GM12878 (cell line): Measurements from ENCODE around the gene TMEM232.

ENCODE experiments used
- CBX3 ChIP-seq: fragments of 200-600 bp; sonication (generic); IDR thresholded peaks from 2 replicates; pipeline ENCODE4 v1.6.1; 2016; ENCODE audit warnings: low read depth, borderline replicate concordance
- POLR2A ChIP-seq: IDR thresholded peaks from 2 replicates; pipeline ENCODE4 v1.6.1; 2011; ENCODE audit warnings: low read depth, mild to moderate bottlenecking, low read length
- TBL1XR1 ChIP-seq: IDR thresholded peaks from 2 replicates; pipeline ENCODE4 v1.6.1; 2012; ENCODE audit warnings: low read depth, low read length, improper control_type of control experiment
- TF ChIP-seq, protein P1 (sequence below): IDR thresholded peaks from 2 replicates; pipeline ENCODE4 v1.6.1; 2012; ENCODE audit warnings: low read depth, low read length, improper control_type of control experiment
- TF ChIP-seq, protein P2 (sequence below), 3 experiments: IDR thresholded peaks in 2 of 3; conservative IDR thresholded peaks in 1 of 3; 2 replicates each; pipeline ENCODE4 v1.5.1; 2011; ENCODE audit warnings: low read depth in 3 of 3, low read length in 3 of 3, mild to moderate bottlenecking in 3 of 3, control low read depth in 2 of 3, moderate library complexity in 2 of 3, inconsistent platforms in 1 of 3, mixed read lengths in 1 of 3; ENCODE audit not compliant: control insufficient read depth in 2 of 3, insufficient read depth in 1 of 3; ENCODE audit errors: extremely low read depth in 1 of 3
- TF ChIP-seq, protein P3 (sequence below): IDR thresholded peaks from 2 replicates; pipeline ENCODE4 v1.6.1; 2012; ENCODE audit warnings: low read depth, low read length, improper control_type of control experiment
- TF ChIP-seq, protein P4 (sequence below): IDR thresholded peaks from 2 replicates; pipeline ENCODE4 v1.6.1; 2012; ENCODE audit warnings: mild to moderate bottlenecking, low read depth, low read length

DNA sequence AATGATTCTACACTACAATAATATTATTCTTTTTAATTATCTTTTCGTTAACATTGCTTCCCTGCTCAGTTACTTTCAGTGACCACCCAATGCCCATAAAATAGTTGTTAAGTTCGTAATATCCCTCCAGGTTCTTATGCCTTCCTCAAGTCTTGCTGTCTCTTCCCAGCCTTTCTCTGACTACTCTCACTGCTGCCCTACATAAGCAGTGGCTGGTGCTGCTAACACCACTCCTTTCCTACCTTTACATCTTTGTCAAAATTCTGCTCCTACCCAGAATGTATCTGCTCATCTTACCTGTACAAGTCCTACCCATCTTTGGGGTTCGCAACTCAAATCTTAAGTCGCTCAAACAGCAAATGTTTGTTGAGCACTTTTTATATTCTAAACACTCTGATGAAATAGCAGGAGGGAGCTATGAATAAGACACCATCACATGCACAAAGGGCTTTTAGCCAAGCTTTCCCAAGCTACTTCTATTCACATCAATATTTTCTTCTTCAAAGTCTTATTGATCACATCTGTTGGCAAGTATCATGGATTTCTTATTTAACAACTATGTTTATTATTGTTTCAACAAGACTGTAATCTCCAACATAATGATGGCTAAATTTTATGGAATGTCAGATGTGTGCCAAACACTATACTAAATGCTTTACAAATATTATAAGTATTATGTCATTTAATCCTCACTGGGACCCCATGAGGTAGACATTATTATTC lies 41.8 kb upstream of the TMEM232 start:
- TF ChIP-seq, protein P1, sequence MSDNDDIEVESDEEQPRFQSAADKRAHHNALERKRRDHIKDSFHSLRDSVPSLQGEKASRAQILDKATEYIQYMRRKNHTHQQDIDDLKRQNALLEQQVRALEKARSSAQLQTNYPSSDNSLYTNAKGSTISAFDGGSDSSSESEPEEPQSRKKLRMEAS: no peak
- TF ChIP-seq CBX3: no peak
- TF ChIP-seq, protein P2, sequence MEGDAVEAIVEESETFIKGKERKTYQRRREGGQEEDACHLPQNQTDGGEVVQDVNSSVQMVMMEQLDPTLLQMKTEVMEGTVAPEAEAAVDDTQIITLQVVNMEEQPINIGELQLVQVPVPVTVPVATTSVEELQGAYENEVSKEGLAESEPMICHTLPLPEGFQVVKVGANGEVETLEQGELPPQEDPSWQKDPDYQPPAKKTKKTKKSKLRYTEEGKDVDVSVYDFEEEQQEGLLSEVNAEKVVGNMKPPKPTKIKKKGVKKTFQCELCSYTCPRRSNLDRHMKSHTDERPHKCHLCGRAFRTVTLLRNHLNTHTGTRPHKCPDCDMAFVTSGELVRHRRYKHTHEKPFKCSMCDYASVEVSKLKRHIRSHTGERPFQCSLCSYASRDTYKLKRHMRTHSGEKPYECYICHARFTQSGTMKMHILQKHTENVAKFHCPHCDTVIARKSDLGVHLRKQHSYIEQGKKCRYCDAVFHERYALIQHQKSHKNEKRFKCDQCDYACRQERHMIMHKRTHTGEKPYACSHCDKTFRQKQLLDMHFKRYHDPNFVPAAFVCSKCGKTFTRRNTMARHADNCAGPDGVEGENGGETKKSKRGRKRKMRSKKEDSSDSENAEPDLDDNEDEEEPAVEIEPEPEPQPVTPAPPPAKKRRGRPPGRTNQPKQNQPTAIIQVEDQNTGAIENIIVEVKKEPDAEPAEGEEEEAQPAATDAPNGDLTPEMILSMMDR (IDR thresholded peaks at IDR 0.05 in 2 of 3, conservative IDR thresholded peaks at IDR 0.05 in 1 of 3; ENCODE audit: control insufficient read depth in 2 of 3, extremely low read depth in 1 of 3, insufficient read depth in 1 of 3, low read depth in 3 of 3, low read length in 3 of 3): no peak
- TF ChIP-seq, protein P3, sequence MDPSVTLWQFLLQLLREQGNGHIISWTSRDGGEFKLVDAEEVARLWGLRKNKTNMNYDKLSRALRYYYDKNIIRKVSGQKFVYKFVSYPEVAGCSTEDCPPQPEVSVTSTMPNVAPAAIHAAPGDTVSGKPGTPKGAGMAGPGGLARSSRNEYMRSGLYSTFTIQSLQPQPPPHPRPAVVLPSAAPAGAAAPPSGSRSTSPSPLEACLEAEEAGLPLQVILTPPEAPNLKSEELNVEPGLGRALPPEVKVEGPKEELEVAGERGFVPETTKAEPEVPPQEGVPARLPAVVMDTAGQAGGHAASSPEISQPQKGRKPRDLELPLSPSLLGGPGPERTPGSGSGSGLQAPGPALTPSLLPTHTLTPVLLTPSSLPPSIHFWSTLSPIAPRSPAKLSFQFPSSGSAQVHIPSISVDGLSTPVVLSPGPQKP: no peak
- TF ChIP-seq, protein P4, sequence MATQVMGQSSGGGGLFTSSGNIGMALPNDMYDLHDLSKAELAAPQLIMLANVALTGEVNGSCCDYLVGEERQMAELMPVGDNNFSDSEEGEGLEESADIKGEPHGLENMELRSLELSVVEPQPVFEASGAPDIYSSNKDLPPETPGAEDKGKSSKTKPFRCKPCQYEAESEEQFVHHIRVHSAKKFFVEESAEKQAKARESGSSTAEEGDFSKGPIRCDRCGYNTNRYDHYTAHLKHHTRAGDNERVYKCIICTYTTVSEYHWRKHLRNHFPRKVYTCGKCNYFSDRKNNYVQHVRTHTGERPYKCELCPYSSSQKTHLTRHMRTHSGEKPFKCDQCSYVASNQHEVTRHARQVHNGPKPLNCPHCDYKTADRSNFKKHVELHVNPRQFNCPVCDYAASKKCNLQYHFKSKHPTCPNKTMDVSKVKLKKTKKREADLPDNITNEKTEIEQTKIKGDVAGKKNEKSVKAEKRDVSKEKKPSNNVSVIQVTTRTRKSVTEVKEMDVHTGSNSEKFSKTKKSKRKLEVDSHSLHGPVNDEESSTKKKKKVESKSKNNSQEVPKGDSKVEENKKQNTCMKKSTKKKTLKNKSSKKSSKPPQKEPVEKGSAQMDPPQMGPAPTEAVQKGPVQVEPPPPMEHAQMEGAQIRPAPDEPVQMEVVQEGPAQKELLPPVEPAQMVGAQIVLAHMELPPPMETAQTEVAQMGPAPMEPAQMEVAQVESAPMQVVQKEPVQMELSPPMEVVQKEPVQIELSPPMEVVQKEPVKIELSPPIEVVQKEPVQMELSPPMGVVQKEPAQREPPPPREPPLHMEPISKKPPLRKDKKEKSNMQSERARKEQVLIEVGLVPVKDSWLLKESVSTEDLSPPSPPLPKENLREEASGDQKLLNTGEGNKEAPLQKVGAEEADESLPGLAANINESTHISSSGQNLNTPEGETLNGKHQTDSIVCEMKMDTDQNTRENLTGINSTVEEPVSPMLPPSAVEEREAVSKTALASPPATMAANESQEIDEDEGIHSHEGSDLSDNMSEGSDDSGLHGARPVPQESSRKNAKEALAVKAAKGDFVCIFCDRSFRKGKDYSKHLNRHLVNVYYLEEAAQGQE: no peak
- TF ChIP-seq TBL1XR1: no peak
- no peak for TF ChIP-seq POLR2A
